Calu3 (cell line): Measurements from ENCODE around the gene CFAP97D2. TPM values are rescaled to one million over a fixed set of nuclear protein-coding genes. Genes with fewer than 3 reads are reported as not detected.

Experiments used
- BruUV-seq: library from RNA; stranded (reverse); fragments of 400-500 nt; replicated peaks from 2 replicates; lab custom pipeline; 2021; lab: Mats Ljungman, UMichigan
- CTCF ChIA-PET: fragments of 300-600 bp; sonication (Branson Sonifier 250); formaldehyde crosslinking; loops from one replicate; lab custom pipeline; 2022; ENCODE audit warnings: antibody characterized with exemption; lab: Charles Lee
- DNase-seq: peaks from one replicate; pipeline ENCODE4 v3.0.0; 2022
- H3K27ac Mint-ChIP-seq: one replicate; pipeline ENCODE4 v1.8.0; 2022; ENCODE audit warnings: mixed read lengths; ENCODE audit not compliant: unreplicated experiment
- H3K27me3 Mint-ChIP-seq: one replicate; pipeline ENCODE4 v1.8.0; 2022; ENCODE audit warnings: mixed read lengths; ENCODE audit not compliant: unreplicated experiment
- H3K36me3 Mint-ChIP-seq: one replicate; pipeline ENCODE4 v1.8.0; 2022; ENCODE audit warnings: mild to moderate bottlenecking, moderate library complexity, mixed read lengths; ENCODE audit not compliant: insufficient read depth, unreplicated experiment
- H3K4me1 Mint-ChIP-seq: one replicate; pipeline ENCODE4 v1.8.0; 2022; ENCODE audit warnings: mild to moderate bottlenecking, low read depth, mixed read lengths; ENCODE audit not compliant: unreplicated experiment
- H3K4me3 Mint-ChIP-seq: one replicate; pipeline ENCODE4 v1.8.0; 2022; ENCODE audit warnings: mild to moderate bottlenecking, low read depth, moderate library complexity, mixed read lengths; ENCODE audit not compliant: unreplicated experiment
- H3K9me3 Mint-ChIP-seq: one replicate; pipeline ENCODE4 v1.8.0; 2022; ENCODE audit warnings: low read depth, mixed read lengths; ENCODE audit not compliant: unreplicated experiment
- CTCF ChIP-seq: fragments of 200-600 bp; IDR thresholded peaks from one replicate; pipeline ENCODE4 v1.8.0; 2022; ENCODE audit warnings: antibody characterized with exemption; ENCODE audit not compliant: unreplicated experiment
- intact Hi-C: fragments of 100-400 bp; cut with micrococcal nuclease; formaldehyde crosslinking; loops from one replicate; pipeline ENCODE4 v1.10.0; 2022; ENCODE audit not compliant: unreplicated experiment
- total RNA-seq: library from RNA; stranded (reverse); gene quantifications from 2 replicates; pipeline ENCODE4 v1.2.3, GENCODE V29; 2022

The CFAP97D2 gene
- total RNA-seq, 1 experiment from 2014 or later = not detected

- CTCF ChIA-PET = no interaction called here
- no peak for DNase-seq
- H3K4me1 Mint-ChIP-seq = no peaks in the 10 kb centered on the region
- H3K27me3 Mint-ChIP-seq = peaks cover 12% of the 10 kb centered on the region
- TF ChIP-seq CTCF = no peak
- no peak overlapping the region for H3K4me3 Mint-ChIP-seq
- BruUV-seq = no TSS peak
- H3K36me3 Mint-ChIP-seq = no peaks in the 10 kb centered on the region
- intact Hi-C loops = no loop called here
- H3K27ac Mint-ChIP-seq = no peak overlapping the region
- peaks cover 7% of the 10 kb centered on the region for H3K9me3 Mint-ChIP-seq
Measured at GRCh38 chr13:114149774-114150740, 29.0 kb upstream of the CFAP97D2 start.

GRCh38 chr13:114151031-114151430 lies 28.0 kb upstream of the CFAP97D2 start:
- no peak overlapping the region for H3K4me3 Mint-ChIP-seq
- peaks cover 7% of the 10 kb centered on the region for H3K9me3 Mint-ChIP-seq
- intact Hi-C loops = no loop called here
- H3K4me1 Mint-ChIP-seq = no peaks in the 10 kb centered on the region
- TF ChIP-seq CTCF = no peak
- no peaks in the 10 kb centered on the region for H3K36me3 Mint-ChIP-seq
- no peak for DNase-seq
- CTCF ChIA-PET = no interaction called here
- H3K27me3 Mint-ChIP-seq = peaks cover 12% of the 10 kb centered on the region
- no peak overlapping the region for H3K27ac Mint-ChIP-seq
- BruUV-seq = no TSS peak

GRCh38 chr13:114151565-114152284 lies 27.3 kb upstream of the CFAP97D2 start:
- TF ChIP-seq CTCF = no peak
- Mint-ChIP-seq H3K27me3 (peaks cover 12% of the 10 kb centered on the region), H3K4me3 (no peak overlapping the region), H3K36me3 (no peaks in the 10 kb centered on the region), H3K9me3 (peaks cover 7% of the 10 kb centered on the region), H3K27ac (no peak overlapping the region), H3K4me1 (no peaks in the 10 kb centered on the region)
- CTCF ChIA-PET = no interaction called here
- no TSS peak for BruUV-seq
- DNase-seq = peak; percentile 45
- intact Hi-C loops = no loop called here

GRCh38 chr13:114152285-114152645 lies 26.8 kb upstream of the CFAP97D2 start:
- H3K9me3 Mint-ChIP-seq = peaks cover 7% of the 10 kb centered on the region
- no peaks in the 10 kb centered on the region for H3K36me3 Mint-ChIP-seq
- peaks cover 12% of the 10 kb centered on the region for H3K27me3 Mint-ChIP-seq
- CTCF ChIA-PET = no interaction called here
- TF ChIP-seq CTCF = no peak
- H3K27ac Mint-ChIP-seq = no peak overlapping the region
- no peaks in the 10 kb centered on the region for H3K4me1 Mint-ChIP-seq
- intact Hi-C loops = no loop called here
- BruUV-seq = no TSS peak
- DNase-seq = no peak
- H3K4me3 Mint-ChIP-seq = no peak overlapping the region
